GM23248 (cell line): ENCODE measurements around the gene CDC20. TPM values are rescaled to one million over a fixed set of nuclear protein-coding genes. Genes with fewer than 3 reads are reported as not detected.

Source experiments
- DNase-seq: peaks from one replicate; pipeline ENCODE4 v3.0.0-alpha.2; 2015
- H2AFZ ChIP-seq: fragments of 200-600 bp; sonication (generic); 2 replicates; pipeline ENCODE4 v1.6.1; 2016; ENCODE audit warnings: antibody characterized with exemption
- H3F3A ChIP-seq: fragments of 200-600 bp; sonication (generic); 2 replicates; pipeline ENCODE4 v1.6.1; 2016; ENCODE audit warnings: mild to moderate bottlenecking, antibody characterized with exemption, mixed run types; ENCODE audit not compliant: insufficient read depth
- H3K27ac ChIP-seq: fragments of 200-600 bp; sonication (generic); 2 replicates; pipeline ENCODE4 v1.5.1; 2016; ENCODE audit warnings: mild to moderate bottlenecking
- H3K27me3 ChIP-seq: fragments of 200-600 bp; sonication (generic); replicated peaks from 2 replicates; pipeline ENCODE4 v1.6.1; 2016; ENCODE audit warnings: mild to moderate bottlenecking; ENCODE audit not compliant: insufficient read depth
- H3K36me3 ChIP-seq: fragments of 200-600 bp; sonication (generic); 2 replicates; pipeline ENCODE4 v1.6.1; 2016; ENCODE audit warnings: low read depth, mild to moderate bottlenecking
- H3K4me1 ChIP-seq: fragments of 200-600 bp; sonication (generic); 2 replicates; pipeline ENCODE4 v1.6.1; 2016; ENCODE audit warnings: mild to moderate bottlenecking; ENCODE audit not compliant: insufficient read depth
- H3K4me2 ChIP-seq: fragments of 200-600 bp; sonication (generic); one replicate; pipeline ENCODE4 v1.6.1; 2016; ENCODE audit warnings: mild to moderate bottlenecking; ENCODE audit not compliant: unreplicated experiment
- H3K4me3 ChIP-seq: fragments of 200-600 bp; sonication (generic); 2 replicates; pipeline ENCODE4 v1.5.1; 2016; ENCODE audit warnings: mild to moderate bottlenecking
- H3K79me2 ChIP-seq: fragments of 200-600 bp; sonication (generic); 2 replicates; pipeline ENCODE4 v1.6.1; 2016; ENCODE audit warnings: mild to moderate bottlenecking; ENCODE audit not compliant: insufficient read depth
- H3K9ac ChIP-seq: fragments of 200-600 bp; sonication (generic); 2 replicates; pipeline ENCODE4 v1.6.1; 2016; ENCODE audit warnings: mild to moderate bottlenecking
- H3K9me2 ChIP-seq: fragments of 200-600 bp; sonication (generic); 2 replicates; pipeline ENCODE4 v1.6.1; 2016; ENCODE audit warnings: mixed run types, mild to moderate bottlenecking, moderate library complexity; ENCODE audit not compliant: insufficient read depth
- H3K9me3 ChIP-seq: fragments of 200-600 bp; sonication (generic); one replicate; pipeline ENCODE4 v1.6.1; 2017; ENCODE audit warnings: low read depth
- H4K20me1 ChIP-seq: fragments of 200-600 bp; sonication (generic); 2 replicates; pipeline ENCODE4 v1.6.0; 2016; ENCODE audit not compliant: insufficient read depth
- EZH2 ChIP-seq: fragments of 200-600 bp; sonication (generic); IDR thresholded peaks from 2 replicates; pipeline ENCODE4 v1.6.1; 2018; ENCODE audit warnings: antibody characterized with exemption, mild to moderate bottlenecking; ENCODE audit not compliant: insufficient read depth, poor library complexity, severe bottlenecking
- EZH2phosphoT487 ChIP-seq: fragments of 200-600 bp; sonication (generic); IDR thresholded peaks from 2 replicates; pipeline ENCODE4 v1.6.1; 2018; ENCODE audit warnings: antibody characterized with exemption, moderate library complexity, mild to moderate bottlenecking, low read depth; ENCODE audit not compliant: insufficient read depth
- WGBS, 2 experiments: methylation state at CpG; one replicate each; pipeline ENCODE4 v1.1.6; 2015 to 2017; ENCODE audit warnings: low lambda C conversion rate in 2 of 2, low coverage in 1 of 2; ENCODE audit errors: missing lambda C conversion rate in 2 of 2; 5-methylcytosine and 5-hydroxymethylcytosine counted together
- in situ Hi-C: fragments of 300-500 bp; cut with MboI; formaldehyde crosslinking; loops from 2 replicates; pipeline ENCODE4 v1.15.0; 2020
- polyA plus RNA-seq: library from polyadenylated mRNA; unstranded; fragments of >200 nt; fragmentation: Nextera tagmentation; extraction: Ambion mirVana; gene quantifications from 2 replicates; pipeline ENCODE4 v1.2.1, GENCODE V29; 2016
- total RNA-seq: library from RNA; depleted of rRNA; stranded (reverse); fragments of >200 nt; shearing (Covaris generic); gene quantifications from 2 replicates; pipeline ENCODE4 v1.2.3, GENCODE V29; 2014

Gene CDC20
- total and polyA plus RNA-seq, 2 experiments from 2014 or later = 48.9 to 50.9 TPM

DNA sequence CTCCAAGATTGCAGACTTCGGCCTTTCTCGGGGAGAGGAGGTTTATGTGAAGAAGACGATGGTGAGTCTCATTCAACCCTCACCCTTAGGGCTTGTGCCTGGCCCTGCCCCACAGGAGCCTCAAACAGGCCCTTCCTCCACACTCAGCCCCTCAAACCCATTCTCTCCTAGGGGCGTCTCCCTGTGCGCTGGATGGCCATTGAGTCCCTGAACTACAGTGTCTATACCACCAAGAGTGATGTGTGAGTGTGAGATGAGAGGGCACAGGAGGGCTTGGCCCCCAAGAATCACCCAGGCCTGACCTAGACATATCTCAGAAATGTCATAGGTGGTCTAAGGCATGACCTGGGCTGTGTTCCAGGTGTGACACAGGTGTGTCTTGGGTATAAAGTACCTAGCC is 39.5 kb upstream of the CDC20 start:
- no peak for DNase-seq
- H3K27me3 ChIP-seq = no peaks in the 10 kb centered on the region
- H3K4me2 ChIP-seq = no peak overlapping the region
- 100% methylated on average over 5 of the region's 5 CpGs for WGBS, 2 experiments
- no peak overlapping the region for H3K9ac ChIP-seq
- H3F3A ChIP-seq = no peaks in the 10 kb centered on the region
- no peaks in the 10 kb centered on the region for H4K20me1 ChIP-seq
- H3K4me3 ChIP-seq = no peak overlapping the region
- H3K9me2 ChIP-seq = no peaks in the 10 kb centered on the region
- H3K79me2 ChIP-seq = no peaks in the 10 kb centered on the region
- in situ Hi-C loops = no loop called here
- no peaks in the 10 kb centered on the region for H3K36me3 ChIP-seq
- no peaks in the 10 kb centered on the region for H3K4me1 ChIP-seq
- no peak overlapping the region for H2AFZ ChIP-seq
- no peak for TF ChIP-seq EZH2phosphoT487
- TF ChIP-seq EZH2 = no peak
- H3K9me3 ChIP-seq = no peaks in the 10 kb centered on the region
- H3K27ac ChIP-seq = no peak overlapping the region

DNA sequence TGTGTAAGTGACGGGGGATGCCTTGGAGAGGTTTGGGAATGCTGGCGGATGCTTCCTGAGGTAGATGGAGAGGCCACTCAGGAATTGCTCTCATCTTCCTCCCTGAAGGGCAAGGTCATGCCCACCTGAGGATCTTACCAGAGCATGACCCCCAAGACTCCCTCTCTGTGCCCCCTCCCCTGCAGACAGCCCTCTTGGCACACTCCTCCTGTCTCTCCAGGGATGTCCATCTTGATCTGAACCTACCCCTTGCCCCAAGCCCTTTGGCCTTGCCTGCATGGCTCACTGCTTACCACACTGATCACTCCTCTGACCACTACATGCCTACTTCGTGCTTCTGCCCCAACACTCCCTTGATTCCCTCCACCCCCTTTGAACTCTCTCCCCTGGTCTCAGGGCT is 39.0 kb upstream of the CDC20 start:
- H3K79me2 ChIP-seq = no peaks in the 10 kb centered on the region
- no peak for TF ChIP-seq EZH2phosphoT487
- TF ChIP-seq EZH2 = no peak
- in situ Hi-C loops = no loop called here
- H3K27ac ChIP-seq = no peak overlapping the region
- H4K20me1 ChIP-seq = no peaks in the 10 kb centered on the region
- H3K4me1 ChIP-seq = no peaks in the 10 kb centered on the region
- no peak overlapping the region for H2AFZ ChIP-seq
- H3F3A ChIP-seq = no peaks in the 10 kb centered on the region
- WGBS, 2 experiments = 67 to 100% methylated on average over 2 to 3 of the region's 3 CpGs
- no peaks in the 10 kb centered on the region for H3K9me2 ChIP-seq
- no peaks in the 10 kb centered on the region for H3K9me3 ChIP-seq
- no peak overlapping the region for H3K4me2 ChIP-seq
- H3K27me3 ChIP-seq = no peaks in the 10 kb centered on the region
- H3K36me3 ChIP-seq = no peaks in the 10 kb centered on the region
- no peak for DNase-seq
- no peak overlapping the region for H3K9ac ChIP-seq
- no peak overlapping the region for H3K4me3 ChIP-seq

DNA sequence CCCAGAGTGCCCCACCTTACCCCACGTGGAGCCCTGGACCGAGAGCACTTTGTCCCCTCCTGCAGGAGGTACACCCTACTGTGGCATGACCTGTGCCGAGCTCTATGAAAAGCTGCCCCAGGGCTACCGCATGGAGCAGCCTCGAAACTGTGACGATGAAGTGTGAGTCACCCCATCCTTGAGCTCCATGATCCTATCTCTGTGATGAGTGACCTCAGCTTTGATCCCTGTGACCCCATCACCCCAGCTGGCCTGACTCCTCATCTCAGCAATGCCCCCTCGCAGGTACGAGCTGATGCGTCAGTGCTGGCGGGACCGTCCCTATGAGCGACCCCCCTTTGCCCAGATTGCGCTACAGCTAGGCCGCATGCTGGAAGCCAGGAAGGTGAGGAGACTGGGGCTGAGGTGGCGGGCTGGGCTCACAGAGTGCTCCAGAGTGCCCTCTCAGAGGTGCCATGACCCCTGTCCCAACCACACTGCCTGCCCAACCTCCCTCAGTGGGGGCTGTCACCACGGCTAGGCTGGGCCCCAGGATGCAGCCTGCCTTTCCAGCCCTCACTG is 37.4 kb upstream of the CDC20 start:
- Histone ChIP-seq H2AFZ (no peak overlapping the region), H3K9me3 (no peaks in the 10 kb centered on the region), H3K9ac (no peak overlapping the region), H4K20me1 (no peaks in the 10 kb centered on the region), H3K4me2 (no peak overlapping the region), H3K9me2 (no peaks in the 10 kb centered on the region), H3K36me3 (no peaks in the 10 kb centered on the region), H3K79me2 (no peaks in the 10 kb centered on the region), H3K4me3 (no peak overlapping the region), H3F3A (no peaks in the 10 kb centered on the region), H3K27me3 (no peaks in the 10 kb centered on the region), H3K27ac (no peak overlapping the region), H3K4me1 (no peaks in the 10 kb centered on the region)
- TF ChIP-seq EZH2 (no peak), EZH2phosphoT487 (no peak)
- in situ Hi-C loops = no loop called here
- no peak for DNase-seq
- 89 to 90% methylated on average over 15 to 16 of the region's 16 CpGs for WGBS, 2 experiments

DNA sequence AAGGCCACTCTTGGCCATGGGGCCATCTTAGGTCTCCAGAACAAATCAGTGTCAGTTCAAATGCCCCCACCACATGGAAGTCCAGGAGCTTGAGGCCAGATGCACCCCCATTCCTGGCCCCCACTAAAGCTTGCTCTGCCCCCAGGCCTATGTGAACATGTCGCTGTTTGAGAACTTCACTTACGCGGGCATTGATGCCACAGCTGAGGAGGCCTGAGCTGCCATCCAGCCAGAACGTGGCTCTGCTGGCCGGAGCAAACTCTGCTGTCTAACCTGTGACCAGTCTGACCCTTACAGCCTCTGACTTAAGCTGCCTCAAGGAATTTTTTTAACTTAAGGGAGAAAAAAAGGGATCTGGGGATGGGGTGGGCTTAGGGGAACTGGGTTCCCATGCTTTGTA is 36.3 kb upstream of the CDC20 start:
- Histone ChIP-seq H2AFZ (no peak overlapping the region), H3K79me2 (no peaks in the 10 kb centered on the region), H3K4me1 (no peaks in the 10 kb centered on the region), H3K9me3 (no peaks in the 10 kb centered on the region), H3K27ac (no peak overlapping the region), H3K4me2 (no peak overlapping the region), H3K27me3 (no peaks in the 10 kb centered on the region), H3K36me3 (no peaks in the 10 kb centered on the region), H3K9ac (no peak overlapping the region), H3F3A (no peaks in the 10 kb centered on the region), H3K9me2 (no peaks in the 10 kb centered on the region), H4K20me1 (no peaks in the 10 kb centered on the region), H3K4me3 (no peak overlapping the region)
- WGBS, 2 experiments = 74 to 87% methylated on average over 5 of the region's 5 CpGs
- no peak for DNase-seq
- in situ Hi-C loops = no loop called here
- TF ChIP-seq EZH2phosphoT487 (no peak), EZH2 (no peak)

DNA sequence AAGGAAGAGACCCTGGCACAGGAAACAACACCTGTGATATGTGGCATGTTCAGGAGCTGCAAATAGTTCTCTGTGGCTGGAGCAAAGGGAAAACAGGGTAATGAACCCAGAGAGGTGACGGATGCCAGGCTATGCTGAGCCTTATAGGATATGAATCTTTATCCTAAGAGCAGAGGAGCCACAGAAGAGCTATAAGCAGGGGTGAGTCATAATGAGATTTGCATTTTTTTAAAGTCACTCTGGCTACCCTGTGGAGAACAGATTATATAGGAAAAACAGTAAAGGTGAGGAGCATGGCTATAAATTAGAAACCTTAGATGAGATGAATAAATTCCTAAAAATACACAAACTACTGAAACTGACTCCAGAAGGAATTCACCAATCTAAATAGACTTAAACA is 34.0 kb upstream of the CDC20 start:
- TF ChIP-seq EZH2phosphoT487 (no peak), EZH2 (no peak)

More for the DNA sequence above, 34.0 kb upstream of the CDC20 start:
- no peaks in the 10 kb centered on the region for H3K36me3 ChIP-seq
- no peaks in the 10 kb centered on the region for H3K79me2 ChIP-seq
- no peak overlapping the region for H3K27ac ChIP-seq
- WGBS, 2 experiments = 93 to 100% methylated on average over 1 of the region's 1 CpG
- no peaks in the 10 kb centered on the region for H3K9me2 ChIP-seq
- no peak for DNase-seq
- H3K4me3 ChIP-seq = no peak overlapping the region
- H3K27me3 ChIP-seq = no peaks in the 10 kb centered on the region
- no peaks in the 10 kb centered on the region for H4K20me1 ChIP-seq
- H3K9me3 ChIP-seq = no peaks in the 10 kb centered on the region
- no peak overlapping the region for H3K9ac ChIP-seq
- H3F3A ChIP-seq = no peaks in the 10 kb centered on the region
- H3K4me2 ChIP-seq = no peak overlapping the region
- in situ Hi-C loops = no loop called here
- peaks cover 3% of the 10 kb centered on the region for H3K4me1 ChIP-seq
- no peak overlapping the region for H2AFZ ChIP-seq
